GM21737 (cell line): ENCODE results near the gene TNFRSF1A.
"Not testable (repeated sequence)": the region's sequence is repeated elsewhere in the genome, so short reads cannot be mapped to it uniquely, and the experiment has no call there.

Experiments
- ATAC-seq: cut with Tn5 transposase; IDR thresholded peaks from one replicate; pipeline ENCODE4 v1.9.1; 2021; ENCODE audit warnings: mild to moderate bottlenecking, moderate library complexity; ENCODE audit not compliant: unreplicated experiment

Gene TNFRSF1A

DNA sequence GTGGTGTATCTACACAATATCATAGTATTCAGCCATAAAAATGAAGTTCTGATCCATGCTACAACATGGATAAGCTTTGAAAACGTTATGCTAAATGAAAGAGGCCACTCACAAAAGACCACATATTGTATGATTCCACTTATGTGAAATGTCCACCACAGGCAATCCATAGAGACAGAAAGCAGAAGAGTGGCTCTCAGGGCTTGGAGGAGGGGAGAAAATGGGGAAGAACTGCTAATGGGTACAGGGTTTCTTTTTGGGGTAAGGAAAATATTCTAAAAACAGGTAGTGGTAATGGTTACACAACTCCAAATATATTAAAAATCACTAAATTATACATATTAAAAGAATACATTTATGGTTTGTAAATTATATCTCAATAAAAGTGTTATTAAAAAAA is 17.0 kb upstream of the TNFRSF1A start:
- ATAC-seq, result no peak

DNA sequence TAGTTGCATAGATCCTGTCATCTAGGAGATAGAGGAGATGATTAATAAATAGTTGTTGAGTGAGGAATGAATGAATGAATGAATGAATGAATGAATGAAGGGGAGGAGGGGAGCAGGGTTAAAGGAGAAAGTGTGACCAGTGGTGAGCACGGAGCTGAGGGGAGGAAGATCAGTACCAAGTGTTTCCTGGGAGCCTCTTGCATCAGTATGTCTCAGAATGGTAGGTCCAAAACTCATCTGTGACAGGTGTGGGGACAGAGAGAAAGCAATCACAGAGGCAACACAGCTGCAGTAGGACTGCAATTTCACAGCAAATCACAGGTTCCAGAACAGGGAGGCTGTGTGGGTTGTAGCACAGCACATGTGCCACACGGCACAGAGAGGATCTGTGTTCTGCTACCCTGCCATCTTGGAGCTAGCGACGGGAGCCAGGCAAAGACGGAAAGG is 14.5 kb upstream of the TNFRSF1A start:
- ATAC-seq, result no peak

- ATAC-seq, result no peak
Measured at GRCh38 chr12:6355491-6356373, 13.9 kb upstream of the TNFRSF1A start.

- ATAC-seq, result no peak
Measured at GRCh38 chr12:6354495-6355393, 12.9 kb upstream of the TNFRSF1A start.

DNA sequence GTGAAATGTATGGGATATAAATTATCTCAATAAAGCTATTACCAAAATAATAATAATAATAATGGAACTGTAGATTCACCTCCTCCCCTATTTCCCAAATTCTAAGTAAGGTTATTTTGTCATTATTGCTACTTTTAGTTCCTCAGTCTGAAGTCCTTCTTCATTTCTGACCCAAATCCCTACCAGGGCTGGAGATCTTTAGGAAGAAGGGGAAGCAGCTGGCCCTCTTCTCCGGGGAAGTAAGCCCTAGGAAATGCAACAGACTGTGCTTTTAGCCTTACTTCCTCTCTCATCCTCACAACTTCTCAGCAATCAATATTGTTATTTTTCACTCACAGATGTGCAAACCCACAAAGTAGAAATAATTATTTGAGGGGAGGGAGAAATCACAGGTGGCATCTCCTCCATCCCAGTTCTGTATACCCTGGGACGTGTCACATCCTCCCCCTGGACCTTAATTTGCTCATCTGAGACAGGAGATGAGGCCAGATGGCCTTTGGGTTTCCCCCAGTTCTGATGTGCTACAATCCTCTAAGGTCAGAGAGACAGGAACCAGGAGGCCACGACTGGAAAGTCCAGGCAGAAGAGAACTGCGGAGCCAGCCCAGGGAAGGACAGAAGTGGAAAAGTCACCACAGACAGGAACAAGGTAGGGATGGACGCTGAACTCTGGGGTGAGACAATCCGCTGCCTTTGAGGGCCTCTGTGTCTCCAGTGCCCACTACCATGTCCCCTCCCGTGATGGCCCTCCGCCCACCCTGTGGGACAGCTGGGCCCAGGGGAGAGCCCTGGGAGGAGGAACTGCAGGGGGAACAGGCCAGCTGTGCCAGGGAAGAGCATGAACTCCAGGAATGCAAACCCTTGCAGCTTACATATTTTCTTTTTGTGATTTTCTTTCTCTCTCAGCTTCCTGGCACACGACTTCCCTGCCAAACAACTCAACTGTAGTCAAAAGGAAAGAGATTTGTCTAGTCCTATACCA is 10.6 kb upstream of the TNFRSF1A start:
- ATAC-seq, result no peak

DNA sequence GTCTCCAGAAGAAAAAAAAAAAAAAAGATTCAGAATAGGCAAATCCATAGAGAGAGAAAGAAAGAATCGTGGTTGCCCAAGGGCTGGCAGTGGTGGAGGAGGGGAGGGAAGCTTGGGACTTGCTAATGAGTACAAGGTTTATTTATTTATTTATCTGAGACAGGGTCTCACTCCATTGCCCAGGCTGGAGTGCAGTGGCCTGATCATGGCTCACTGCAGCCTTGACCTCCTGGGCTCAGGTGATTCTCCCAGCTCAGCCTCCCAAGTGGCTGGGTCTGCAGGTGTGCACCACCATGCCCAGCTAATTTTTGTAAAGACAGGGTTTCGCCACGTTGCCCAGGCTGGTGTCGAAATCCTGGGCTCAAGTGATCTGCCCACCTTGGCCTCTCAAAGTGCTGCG is 9.7 kb upstream of the TNFRSF1A start:
- no peak for ATAC-seq

DNA sequence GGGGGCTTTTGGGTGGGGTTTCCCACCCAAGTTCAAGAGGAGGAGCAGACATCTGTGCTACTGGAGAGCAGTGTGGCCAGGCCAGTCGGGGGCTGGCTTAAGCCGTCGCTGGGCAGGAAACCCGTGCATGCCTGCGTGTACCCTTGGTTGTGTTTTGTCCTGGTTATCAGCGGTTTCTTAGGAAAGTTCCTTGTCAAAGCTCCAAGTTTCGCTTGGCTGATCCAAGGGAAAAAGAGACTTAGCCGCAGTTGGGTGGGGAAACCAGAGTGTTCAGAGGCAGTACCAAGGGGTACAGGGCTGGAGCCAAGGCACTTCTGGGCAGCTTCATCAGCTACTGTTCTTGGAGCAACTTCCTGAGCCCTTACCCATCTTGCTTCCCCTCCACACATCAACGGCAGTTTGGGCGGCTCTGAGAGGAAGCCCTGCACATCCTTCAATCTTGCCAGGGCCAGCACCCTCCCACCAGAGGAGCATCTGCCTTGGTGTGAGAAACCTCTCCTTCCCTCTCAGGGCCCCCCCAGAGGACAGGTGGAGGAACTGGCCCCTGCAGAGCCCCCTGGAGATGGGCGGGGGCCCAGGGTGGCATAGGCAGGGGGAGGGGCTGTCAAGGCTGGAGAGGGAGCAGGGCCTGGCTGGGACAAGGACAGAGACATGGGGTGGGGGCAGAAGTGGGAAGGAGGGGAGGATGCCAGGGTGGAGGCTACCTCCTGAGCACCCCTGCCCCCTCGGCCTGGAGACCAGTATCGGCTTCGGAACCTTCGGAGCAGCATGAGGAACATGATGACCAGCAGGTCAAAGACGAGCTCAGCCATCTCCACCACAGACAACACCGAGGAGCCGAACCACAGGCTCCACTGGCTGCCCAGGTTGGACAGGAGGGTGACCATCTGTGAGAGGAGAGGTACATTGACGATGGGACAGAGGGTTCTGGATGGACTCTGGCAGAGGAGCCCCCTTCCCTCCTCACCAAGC is 5.8 kb upstream of the TNFRSF1A start:
- ATAC-seq, result no peak

GRCh38 chr12:6346942-6347341 is 5.1 kb upstream of the TNFRSF1A start:
- ATAC-seq, result no peak

GRCh38 chr12:6346235-6346832 is 4.5 kb upstream of the TNFRSF1A start:
- ATAC-seq, result no peak

DNA sequence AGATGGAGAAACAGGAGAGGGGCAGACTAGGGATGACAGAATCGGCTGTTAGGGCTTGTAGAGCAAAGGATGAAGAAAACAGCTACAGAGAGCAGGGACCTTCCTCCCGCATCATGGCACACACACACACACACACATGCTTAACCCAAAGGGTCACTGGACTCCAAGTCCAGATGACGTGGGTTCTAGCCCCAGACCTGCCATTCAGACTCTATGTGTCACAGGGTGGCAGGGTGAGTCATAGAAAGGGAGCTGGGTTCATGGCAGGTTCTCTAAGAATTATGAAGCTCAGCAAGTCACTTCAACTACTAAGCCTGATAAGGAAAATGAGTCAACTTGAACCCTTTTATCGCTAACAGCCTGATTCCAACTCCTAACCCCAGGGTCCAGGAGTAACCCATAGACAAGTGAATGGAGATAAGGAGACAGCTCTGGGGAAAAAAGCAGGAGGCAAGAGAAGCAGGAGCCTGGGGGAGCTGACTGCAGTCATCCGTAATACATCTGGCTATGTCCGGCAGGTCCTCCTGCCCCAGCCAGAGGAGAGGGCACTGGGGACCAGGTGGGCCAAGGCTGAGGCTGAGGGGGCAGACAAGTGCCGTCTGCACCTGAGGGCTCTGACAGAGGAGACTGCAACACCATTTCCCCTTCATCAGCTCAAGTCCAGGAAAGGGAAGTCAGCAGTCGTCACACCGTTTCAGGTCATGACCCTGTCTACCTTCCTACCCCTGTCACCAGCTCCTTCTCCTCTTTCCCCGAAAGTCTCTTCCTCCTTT is 3.6 kb upstream of the TNFRSF1A start:
- no peak for ATAC-seq

GRCh38 chr12:6344101-6344660 is 2.3 kb upstream of the TNFRSF1A start:
- not testable (repeated sequence) for ATAC-seq

GRCh38 chr12:6343518-6343917 is 1.6 kb upstream of the TNFRSF1A start:
- no peak for ATAC-seq

- ATAC-seq, result no peak
Measured at GRCh38 chr12:6342140-6342889, 439 bp upstream of the TNFRSF1A start.

DNA sequence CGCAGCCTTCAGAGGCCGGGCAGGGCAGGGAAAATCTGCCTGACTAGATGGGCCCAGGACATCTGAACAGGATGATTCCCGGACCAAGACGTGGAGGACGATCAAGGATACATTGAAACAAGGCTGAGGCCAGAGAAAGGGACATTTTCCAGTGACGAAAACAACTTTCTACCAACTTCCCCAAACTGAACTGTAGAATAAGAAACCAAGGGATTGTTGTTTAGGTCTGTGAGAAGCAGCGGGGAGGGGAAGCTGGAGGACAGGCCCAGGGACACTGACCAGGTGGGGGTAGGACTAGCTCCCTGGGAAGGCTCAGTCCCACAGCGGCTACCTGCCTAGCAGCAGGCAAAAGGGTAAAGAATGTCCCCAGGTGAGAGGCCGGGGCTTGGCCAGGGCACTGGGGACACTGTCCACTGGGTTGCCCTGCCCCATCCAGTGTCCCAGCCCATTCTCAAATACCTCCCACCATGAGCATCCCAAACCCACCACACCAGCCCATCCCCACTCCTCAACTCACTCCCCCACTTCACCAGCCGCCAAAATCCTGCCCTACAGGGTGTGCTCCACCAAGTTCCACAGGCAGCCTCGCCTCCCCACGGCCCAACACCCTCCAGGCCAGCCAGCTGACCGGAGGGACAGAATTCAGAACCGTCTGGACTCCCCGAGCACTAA is 995 bp downstream of the TNFRSF1A start:
- ATAC-seq, result no peak

GRCh38 chr12:6340032-6340638 is 1.7 kb downstream of the TNFRSF1A start:
- no peak for ATAC-seq

DNA sequence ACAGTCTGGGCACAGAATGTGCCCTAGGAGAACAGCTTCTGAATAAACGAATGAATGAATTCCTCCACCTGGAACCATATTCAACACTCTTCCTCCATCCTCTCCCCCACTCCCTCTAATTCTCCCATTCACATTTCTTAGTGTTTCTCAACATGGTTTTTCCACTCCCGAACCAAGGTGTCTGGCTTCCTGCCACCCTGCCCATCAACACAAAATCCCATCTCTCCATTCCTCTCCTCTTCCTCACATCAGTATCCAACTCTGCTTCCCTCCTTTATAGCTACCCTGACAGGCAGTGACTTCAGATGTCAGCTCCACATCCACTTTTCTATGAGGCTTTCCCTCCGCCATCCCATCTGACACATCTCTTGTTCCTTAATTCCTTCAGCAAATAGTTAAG is 2.9 kb downstream of the TNFRSF1A start:
- ATAC-seq, result no peak
